Mucosa of gallbladder (tissue), 1 donor: ENCODE data around the gene SPATA2L. TPM values are rescaled to one million over a fixed set of nuclear protein-coding genes. Genes with fewer than 3 reads are reported as not detected.
"Not testable (repeated sequence)": the region's sequence is repeated elsewhere in the genome, so short reads cannot be mapped to it uniquely, and the experiment has no call there.

ENCODE experiments used
- DNase-seq: peaks from one replicate; pipeline ENCODE4 v3.0.0-alpha.2; 2020; ENCODE audit warnings: low spot score
- total RNA-seq: library from RNA; stranded (reverse); gene quantifications from one replicate; pipeline ENCODE4 v1.2.1, GENCODE V29; 2021
- donor health status: DM: no; HTN: no; CAD: no.

SPATA2L gene
- total RNA-seq, 1 donor from 2014 or later, result 29.6 TPM

DNA sequence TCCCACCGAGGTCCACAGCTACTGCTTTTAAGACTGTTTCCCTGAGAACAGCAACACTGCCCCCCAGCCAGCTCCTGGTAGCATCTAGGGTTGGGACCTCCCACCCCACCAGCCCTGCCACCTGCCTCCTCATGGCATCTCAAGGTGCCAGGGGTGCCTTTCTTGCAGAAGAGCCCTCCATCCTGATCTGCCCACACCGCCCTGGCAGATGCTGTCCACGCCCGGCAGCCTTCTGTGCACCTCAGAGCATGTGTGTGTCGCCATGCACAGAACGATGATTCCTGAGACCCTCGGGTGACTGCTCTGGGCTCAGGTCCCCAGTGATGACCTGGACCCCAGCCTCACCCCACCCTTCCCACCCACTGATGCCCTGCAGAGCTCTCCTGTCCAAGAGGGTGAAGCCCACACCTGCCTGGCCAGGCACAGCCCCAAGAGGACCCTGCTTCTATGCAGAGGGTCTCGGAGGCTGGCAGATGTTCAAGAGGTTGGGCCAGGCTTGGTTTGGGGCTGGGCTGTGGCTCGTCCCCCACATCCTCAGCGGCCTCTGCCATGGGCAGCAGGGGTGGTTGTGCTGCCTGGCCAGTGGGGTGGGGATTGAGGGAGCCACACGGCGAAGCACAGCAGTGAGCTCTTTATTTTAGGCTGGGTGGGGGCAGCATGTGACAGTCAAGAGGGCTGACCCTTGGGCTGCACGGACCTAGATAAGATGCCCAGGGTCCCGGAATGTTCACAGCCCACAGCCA is 5.2 kb upstream of the SPATA2L start:
- DNase-seq, result no peak

- DNase-seq, result no peak
Measured at GRCh38 chr16:89705006-89705405, 3.5 kb upstream of the SPATA2L start.

- DNase-seq, result no peak
Measured at GRCh38 chr16:89704281-89704680, 2.8 kb upstream of the SPATA2L start.

DNA sequence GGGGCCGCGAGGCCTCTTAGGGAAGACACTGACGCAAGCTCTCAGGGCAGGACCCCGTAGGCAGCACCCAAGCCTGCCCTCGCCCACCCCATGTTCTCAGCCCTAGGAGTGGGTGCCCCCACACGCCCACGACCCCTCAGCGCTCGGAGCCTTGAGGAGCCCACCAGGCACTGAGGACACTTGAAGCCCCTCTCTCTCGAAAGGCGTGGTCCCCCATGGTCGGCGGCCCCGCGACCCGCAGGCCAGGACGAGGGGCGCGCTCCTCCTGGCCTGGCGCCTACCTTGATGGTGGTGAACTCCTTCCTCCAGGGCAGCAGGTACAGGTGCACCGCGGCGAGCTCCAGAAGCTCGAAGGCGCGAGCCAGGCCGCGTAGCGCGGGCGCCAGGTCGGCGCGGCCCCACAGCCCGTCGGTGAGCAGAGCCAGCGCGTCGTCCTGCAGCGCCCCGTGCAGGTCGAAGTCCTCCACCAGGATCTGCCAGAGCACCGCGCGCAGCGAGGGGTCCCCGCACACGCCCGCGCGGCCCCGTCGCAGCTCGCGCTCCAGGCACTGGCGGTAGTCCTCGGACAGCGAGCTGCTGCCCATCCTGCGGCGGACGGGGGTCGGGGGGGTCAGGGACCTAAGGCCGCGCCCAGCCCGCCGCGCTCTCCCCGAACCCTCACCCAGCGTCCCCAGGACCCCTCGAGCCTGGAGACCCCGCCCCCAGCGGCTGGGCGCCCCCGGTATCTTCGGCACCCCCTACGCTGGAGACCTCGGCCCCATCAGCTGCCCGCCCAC is 668 bp downstream of the SPATA2L start:
- DNase-seq, result peak; percentile 65

GRCh38 chr16:89700100-89700648 is 1.3 kb downstream of the SPATA2L start:
- DNase-seq, result peak; percentile 99

- not testable (repeated sequence) for DNase-seq
Measured at GRCh38 chr16:89699629-89700099, 1.8 kb downstream of the SPATA2L start.

- DNase-seq, result not testable (repeated sequence)
Measured at GRCh38 chr16:89698717-89699116, 2.8 kb downstream of the SPATA2L start.

GRCh38 chr16:89697616-89698331 is 3.7 kb downstream of the SPATA2L start:
- no peak for DNase-seq

DNA sequence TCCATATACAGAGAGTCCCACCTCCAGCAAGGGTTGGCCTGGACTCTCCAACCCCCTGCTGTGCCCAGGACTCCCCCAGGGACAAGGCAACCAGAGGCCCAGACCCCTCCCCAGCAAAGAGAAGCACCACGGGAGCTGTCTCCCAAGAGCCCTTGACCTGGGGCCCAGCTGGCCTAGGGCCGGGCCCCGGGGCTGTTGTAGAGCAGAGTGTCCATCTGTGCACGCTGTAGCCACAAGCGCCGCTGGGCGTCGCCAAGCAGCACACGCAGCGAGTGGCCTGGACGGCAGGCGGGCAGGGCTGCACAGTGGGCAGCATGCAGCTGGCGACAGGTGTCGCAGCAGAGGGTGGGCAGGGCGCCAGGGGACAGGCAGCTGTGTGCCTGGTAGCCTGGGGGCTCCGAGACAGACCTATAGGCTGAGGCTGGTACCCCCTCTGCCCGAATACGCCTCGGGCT is 4.3 kb downstream of the SPATA2L start:
- no peak for DNase-seq

DNA sequence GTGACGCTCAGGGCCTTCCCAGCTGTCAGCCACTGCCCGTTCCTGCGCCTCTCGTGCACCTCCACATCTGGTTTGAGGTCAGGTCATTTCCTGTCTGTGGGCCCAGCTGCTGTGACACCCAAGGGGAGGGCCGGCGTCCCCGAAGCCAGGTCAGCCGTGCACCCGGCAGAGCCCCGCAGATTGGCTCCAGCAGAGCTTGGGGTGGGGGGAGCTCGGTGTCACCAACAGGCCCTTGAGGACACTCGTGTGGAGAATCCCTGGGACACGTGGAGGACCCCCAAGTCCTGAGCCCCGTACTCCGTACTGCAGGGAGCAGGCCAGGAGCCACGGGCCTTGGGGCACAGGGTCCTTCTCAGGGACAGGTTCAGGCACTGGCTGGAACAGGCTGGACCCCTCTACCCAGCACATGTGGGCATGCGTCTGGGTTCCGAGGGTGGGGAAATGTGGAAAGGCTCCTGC is 4.8 kb downstream of the SPATA2L start:
- no peak for DNase-seq

DNA sequence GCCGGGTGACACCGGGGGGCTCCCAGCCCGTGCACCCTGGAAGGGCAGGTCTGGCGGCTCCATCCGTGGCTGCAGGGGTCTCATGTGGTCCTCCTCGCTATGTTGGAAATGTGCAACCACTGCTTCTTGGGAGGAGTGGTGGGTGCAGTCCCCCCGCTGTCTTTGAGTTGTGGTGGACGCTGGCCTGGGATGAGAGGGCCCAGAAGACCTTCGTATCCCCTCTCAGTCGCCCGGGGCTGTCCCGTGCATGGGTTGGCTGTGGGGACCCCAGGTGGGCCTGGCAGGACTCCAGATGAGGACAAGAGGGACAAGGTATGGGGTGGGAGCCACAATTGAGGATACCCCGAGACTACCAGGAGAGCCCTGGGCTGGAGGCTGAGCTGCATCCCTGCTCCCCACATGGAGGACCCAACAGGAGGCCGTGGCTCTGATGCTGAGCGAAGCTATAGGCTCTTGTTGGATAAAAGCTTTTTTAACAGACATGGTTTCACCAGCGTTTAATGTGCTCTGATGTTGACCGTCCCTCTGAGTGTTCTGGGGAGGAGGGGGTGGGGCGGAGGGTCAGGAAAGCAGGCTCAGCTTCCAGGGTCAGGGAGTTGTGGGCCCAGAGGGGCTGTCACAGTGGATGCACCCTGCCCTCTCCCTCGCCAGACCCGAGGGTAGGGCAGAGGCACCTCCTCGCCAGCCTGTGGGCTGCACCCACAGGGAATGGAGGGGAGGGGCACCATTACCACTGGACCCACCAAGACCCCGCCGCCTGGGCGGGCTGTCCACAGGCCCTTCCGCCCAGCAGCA is 5.4 kb downstream of the SPATA2L start:
- no peak for DNase-seq

GRCh38 chr16:89695086-89695874 is 6.2 kb downstream of the SPATA2L start:
- no peak for DNase-seq

DNA sequence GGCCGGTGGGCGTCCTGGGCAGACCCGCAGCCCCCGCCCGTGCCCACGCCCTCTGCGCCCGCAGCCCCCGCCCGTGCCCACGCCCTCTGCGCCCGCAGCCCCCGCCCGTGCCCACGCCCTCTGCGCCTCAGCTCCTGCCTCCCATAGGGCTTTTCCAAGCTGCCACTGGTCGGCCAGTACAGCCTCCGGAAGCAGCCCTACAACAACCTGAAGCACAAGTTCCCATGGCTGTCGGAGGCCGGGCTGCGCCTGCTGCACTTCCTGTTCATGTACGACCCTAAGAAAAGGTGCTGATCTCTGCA is 6.8 kb downstream of the SPATA2L start:
- DNase-seq, result not testable (repeated sequence)

DNA sequence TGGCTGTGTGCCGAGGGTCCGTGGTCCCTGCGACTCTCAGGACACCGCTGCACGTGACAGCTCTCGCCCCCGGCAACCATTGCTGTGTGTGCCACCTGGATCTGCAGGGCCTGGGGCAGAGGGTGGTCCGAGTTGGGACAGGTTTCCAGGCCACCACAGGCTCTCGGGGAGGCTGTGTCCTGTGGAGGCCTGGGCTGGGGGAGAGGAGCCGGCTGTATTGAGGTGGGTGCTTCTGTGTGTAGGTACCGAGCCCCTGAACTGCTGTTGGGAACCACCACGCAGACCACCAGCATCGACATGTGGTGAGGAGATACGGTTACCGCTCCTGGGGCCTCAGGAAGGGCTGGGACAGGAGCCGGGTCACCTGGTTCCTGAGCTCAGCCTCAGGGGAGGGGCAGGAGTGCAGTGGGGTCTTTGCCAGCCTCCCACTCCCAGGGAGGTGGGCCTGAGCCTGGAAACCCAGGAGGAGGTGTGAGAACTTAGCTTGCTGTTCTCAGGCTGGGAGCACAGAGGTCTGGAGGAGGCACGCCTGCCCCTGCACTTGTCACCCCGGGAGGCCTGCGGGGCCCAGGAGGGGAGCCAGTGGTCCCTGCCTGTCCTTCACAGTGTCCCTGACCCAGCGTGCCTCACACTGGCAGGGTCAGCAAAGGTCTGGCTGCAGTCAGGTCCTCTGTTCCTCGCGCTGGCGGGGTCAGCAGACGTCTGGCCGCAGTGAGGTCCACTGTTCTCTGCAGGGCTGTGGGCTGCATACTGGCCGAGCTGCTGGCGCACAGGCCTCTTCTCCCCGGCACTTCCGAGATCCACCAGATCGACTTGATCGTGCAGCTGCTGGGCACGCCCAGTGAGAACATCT is 7.3 kb downstream of the SPATA2L start:
- DNase-seq, result no peak

GRCh38 chr16:89693289-89693731 is 8.2 kb downstream of the SPATA2L start:
- no peak for DNase-seq

DNA sequence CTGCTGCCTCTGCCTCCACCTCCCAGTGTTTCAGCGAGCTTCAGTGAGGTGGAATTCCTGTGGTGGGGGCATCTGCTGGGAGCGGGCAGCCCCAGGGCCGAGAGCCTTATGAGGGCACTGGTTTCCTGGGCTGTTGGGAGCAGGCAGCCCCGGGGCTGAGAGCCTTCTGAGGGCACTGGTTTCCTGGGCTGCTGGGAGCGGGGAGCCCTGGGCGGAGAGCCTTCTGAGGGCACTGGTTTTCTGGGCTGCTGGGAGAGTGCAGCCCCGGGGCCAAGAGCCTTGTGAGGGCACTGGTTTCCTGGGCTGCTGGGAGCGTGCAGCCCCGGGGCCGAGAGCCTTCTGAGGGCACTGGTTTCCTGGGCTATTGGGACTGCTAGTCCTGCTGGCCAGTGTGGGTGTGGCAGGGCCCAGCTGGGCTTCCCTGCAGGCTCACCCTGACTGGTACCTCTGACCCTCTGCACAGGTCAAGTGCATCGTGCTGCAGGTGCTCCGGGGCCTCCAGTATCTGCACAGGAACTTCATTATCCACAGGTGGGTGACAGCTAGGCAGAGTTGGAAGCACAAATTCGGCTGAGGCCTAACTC is 9.4 kb downstream of the SPATA2L start:
- no peak for DNase-seq

DNA sequence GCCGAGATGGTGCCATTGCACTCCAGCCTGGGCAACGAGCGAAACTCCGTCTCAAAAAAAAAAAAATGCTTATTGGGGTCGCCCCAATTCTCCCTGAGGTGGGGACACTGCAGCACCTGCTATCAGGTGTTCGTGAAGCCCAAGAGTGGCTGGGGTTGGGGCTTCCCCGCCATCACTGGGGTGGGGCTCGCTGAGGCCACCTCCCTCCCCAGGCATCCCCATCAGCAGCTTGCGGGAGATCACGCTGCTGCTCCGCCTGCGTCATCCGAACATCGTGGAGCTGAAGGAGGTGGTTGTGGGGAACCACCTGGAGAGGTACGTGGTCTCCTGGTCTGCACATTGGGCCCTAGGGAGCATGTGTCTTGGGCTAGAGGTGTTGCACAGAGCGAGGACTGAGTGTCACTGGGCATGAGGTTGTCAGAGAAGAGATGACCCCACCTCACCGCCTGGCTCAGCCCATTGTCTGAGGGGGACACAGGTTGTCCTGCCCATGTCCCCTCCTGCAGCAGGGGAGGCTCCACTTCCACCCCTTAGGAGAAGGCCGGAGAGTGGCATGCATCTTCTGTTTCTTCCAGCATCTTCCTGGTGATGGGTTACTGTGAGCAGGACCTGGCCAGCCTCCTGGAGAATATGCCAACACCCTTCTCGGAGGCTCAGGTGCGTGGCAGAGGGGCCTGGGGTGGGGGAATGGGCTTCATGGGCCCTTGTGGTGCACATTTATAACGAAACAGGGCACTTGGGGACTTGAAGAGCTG is 10.1 kb downstream of the SPATA2L start:
- DNase-seq, result no peak

DNA sequence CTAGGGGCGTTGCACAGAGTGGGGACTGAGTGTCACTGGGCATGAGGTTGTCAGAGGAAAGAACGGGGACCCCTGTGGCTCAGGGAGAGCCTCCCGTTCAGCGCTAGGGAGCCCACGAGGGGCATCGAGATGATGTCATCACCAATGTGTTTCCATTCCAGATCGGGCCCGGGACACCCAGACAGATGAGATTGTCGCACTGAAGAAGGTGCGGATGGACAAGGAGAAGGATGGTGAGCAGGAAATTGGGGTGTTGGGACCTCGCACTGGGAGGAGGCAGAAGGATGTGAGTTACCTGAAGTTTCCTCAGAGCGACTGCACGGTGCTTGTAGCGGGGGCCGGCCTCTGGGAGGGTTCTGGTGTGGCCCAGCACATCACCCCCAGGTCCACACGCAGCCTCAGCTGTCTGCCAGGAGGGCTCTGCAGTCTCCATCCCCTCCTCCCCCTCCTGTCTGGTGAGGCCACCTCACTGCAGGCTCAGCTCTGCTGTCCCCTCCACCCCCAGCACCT is 11.1 kb downstream of the SPATA2L start:
- DNase-seq, result no peak
